Activated CD4-positive, alpha-beta T cell treated with anti-CD3 and anti-CD28 coated beads, Interleukin-2, amount 10 ng/mL, durations not matched to agents 7 days and 5 days (primary cell): ENCODE data around the gene KATNBL1. TPM values are rescaled to one million over a fixed set of nuclear protein-coding genes. Genes with fewer than 3 reads are reported as not detected.
"Not testable (repeated sequence)": the region's sequence is repeated elsewhere in the genome, so short reads cannot be mapped to it uniquely, and the experiment has no call there.

ENCODE experiments used
- CTCF ChIA-PET: fragments of 350-600 bp; sonication (Branson Sonifier 250); formaldehyde crosslinking; loops from one replicate; lab custom pipeline; 2021; ENCODE audit warnings: antibody characterized with exemption; lab: Charles Lee
- POLR2A ChIA-PET: fragments of 350-600 bp; sonication (Branson Sonifier 250); formaldehyde crosslinking; loops from one replicate; lab custom pipeline; 2021; ENCODE audit warnings: antibody characterized with exemption; lab: Charles Lee
- DNase-seq: peaks from one replicate; pipeline ENCODE4 v3.0.0-alpha.2; 2020
- H3K27ac Mint-ChIP-seq: one replicate; pipeline ENCODE4 v1.8.0; 2021; ENCODE audit warnings: mild to moderate bottlenecking, moderate library complexity, mixed read lengths
- H3K27me3 Mint-ChIP-seq: one replicate; pipeline ENCODE4 v1.8.0; 2021; ENCODE audit warnings: mixed read lengths
- H3K36me3 Mint-ChIP-seq: one replicate; pipeline ENCODE4 v1.8.0; 2021; ENCODE audit warnings: low read depth, mixed read lengths
- H3K4me1 Mint-ChIP-seq: one replicate; pipeline ENCODE4 v1.8.0; 2021; ENCODE audit warnings: mixed read lengths
- H3K4me3 Mint-ChIP-seq: one replicate; pipeline ENCODE4 v1.8.0; 2021; ENCODE audit warnings: mild to moderate bottlenecking, moderate library complexity, mixed read lengths
- H3K9me3 Mint-ChIP-seq: one replicate; pipeline ENCODE4 v1.8.0; 2021; ENCODE audit warnings: mixed read lengths
- total RNA-seq, 2 experiments: library from RNA; stranded (reverse); gene quantifications; one replicate each; pipeline ENCODE4 v1.2.3, GENCODE V29; 2021

Gene KATNBL1
- total RNA-seq, 2 experiments from 2014 or later: 40.8 to 45.7 TPM

- ChIA-PET POLR2A (no interaction called here), CTCF (interaction anchor here (1.6 kb wide), 1 partner anchor 10 kb away, joined by 3 read pairs; no protein-coding TSS in a partner anchor)
- DNase-seq: no peak
- Mint-ChIP-seq H3K27me3 (peaks cover 7% of the 10 kb centered on the region), H3K4me1 (no peaks in the 10 kb centered on the region), H3K9me3 (no peaks in the 10 kb centered on the region), H3K4me3 (no peak overlapping the region), H3K27ac (no peak overlapping the region), H3K36me3 (no peaks in the 10 kb centered on the region)
Measured at GRCh38 chr15:34125945-34126344, 84.0 kb downstream of the KATNBL1 start.

GRCh38 chr15:34124651-34125050, 85.2 kb downstream of the KATNBL1 start:
- no peak overlapping the region for H3K27ac Mint-ChIP-seq
- CTCF ChIA-PET: interaction anchor here (1.0 to 1.7 kb wide), 3 partner anchors 8 to 85 kb away, joined by 3 read pairs; partner anchors contain the start of gene KATNBL1
- H3K36me3 Mint-ChIP-seq: no peaks in the 10 kb centered on the region
- H3K4me1 Mint-ChIP-seq: no peaks in the 10 kb centered on the region
- no peak overlapping the region for H3K4me3 Mint-ChIP-seq
- POLR2A ChIA-PET: no interaction called here
- peaks cover 14% of the 10 kb centered on the region for H3K27me3 Mint-ChIP-seq
- DNase-seq: no peak
- H3K9me3 Mint-ChIP-seq: no peaks in the 10 kb centered on the region

GRCh38 chr15:34122771-34123183, 87.1 kb downstream of the KATNBL1 start:
- Mint-ChIP-seq H3K4me3 (no peak overlapping the region), H3K27me3 (peaks cover 15% of the 10 kb centered on the region), H3K9me3 (no peaks in the 10 kb centered on the region), H3K4me1 (no peaks in the 10 kb centered on the region), H3K27ac (no peak overlapping the region), H3K36me3 (no peaks in the 10 kb centered on the region)
- POLR2A ChIA-PET: no interaction called here
- no peak for DNase-seq
- CTCF ChIA-PET: interaction anchor here (0.6 kb wide), 1 partner anchor 14 kb away, joined by 3 read pairs; no protein-coding TSS in a partner anchor

- POLR2A ChIA-PET: not testable (repeated sequence)
Measured at GRCh38 chr15:34121786-34122185, 88.1 kb downstream of the KATNBL1 start.

GRCh38 chr15:34120420-34120819, 89.5 kb downstream of the KATNBL1 start:
- H3K27ac Mint-ChIP-seq, POLR2A ChIA-PET, H3K36me3 Mint-ChIP-seq, H3K4me3 Mint-ChIP-seq, H3K9me3 Mint-ChIP-seq, H3K4me1 Mint-ChIP-seq, DNase-seq: not testable (repeated sequence)
- CTCF ChIA-PET: interaction anchor here (0.8 to 1.1 kb wide), 4 partner anchors 9 to 89 kb away, joined by 3 to 4 read pairs (median 4); partner anchors contain the start of gene KATNBL1
- H3K27me3 Mint-ChIP-seq: peaks cover 12% of the 10 kb centered on the region

More at GRCh38 chr15:34121786-34122185, 88.1 kb downstream of the KATNBL1 start:
- DNase-seq, H3K36me3 Mint-ChIP-seq, H3K4me3 Mint-ChIP-seq, H3K27ac Mint-ChIP-seq, H3K4me1 Mint-ChIP-seq, CTCF ChIA-PET, H3K9me3 Mint-ChIP-seq: not testable (repeated sequence)
- H3K27me3 Mint-ChIP-seq: peaks cover 15% of the 10 kb centered on the region

- H3K4me1 Mint-ChIP-seq: no peaks in the 10 kb centered on the region
- peaks cover 12% of the 10 kb centered on the region for H3K27me3 Mint-ChIP-seq
- no peaks in the 10 kb centered on the region for H3K36me3 Mint-ChIP-seq
- H3K4me3 Mint-ChIP-seq: no peak overlapping the region
- no peak for DNase-seq
- ChIA-PET POLR2A (interaction anchor here (0.5 kb wide), 1 partner anchor 69 kb away, joined by 5 read pairs; no protein-coding TSS in a partner anchor), CTCF (no interaction called here)
- H3K9me3 Mint-ChIP-seq: no peaks in the 10 kb centered on the region
- H3K27ac Mint-ChIP-seq: no peak overlapping the region
Measured at GRCh38 chr15:34119291-34119690, 90.6 kb downstream of the KATNBL1 start.

GRCh38 chr15:34116620-34117019, 93.3 kb downstream of the KATNBL1 start:
- H3K4me3 Mint-ChIP-seq: no peak overlapping the region
- no peaks in the 10 kb centered on the region for H3K4me1 Mint-ChIP-seq
- ChIA-PET POLR2A (interaction anchor here (0.6 kb wide), 1 partner anchor 364 kb away, joined by 3 read pairs; no protein-coding TSS in a partner anchor), CTCF (interaction anchor here (1.0 kb wide), 1 partner anchor 9 kb away, joined by 3 read pairs; no protein-coding TSS in a partner anchor)
- no peaks in the 10 kb centered on the region for H3K9me3 Mint-ChIP-seq
- no peak for DNase-seq
- H3K27me3 Mint-ChIP-seq: peaks cover 14% of the 10 kb centered on the region
- H3K36me3 Mint-ChIP-seq: no peaks in the 10 kb centered on the region
- H3K27ac Mint-ChIP-seq: no peak overlapping the region

GRCh38 chr15:34114739-34115138, 95.2 kb downstream of the KATNBL1 start:
- ChIA-PET CTCF (interaction anchor here (1.1 to 1.3 kb wide), 2 partner anchors 12 to 26 kb away, joined by 3 read pairs; no protein-coding TSS in a partner anchor), POLR2A (no interaction called here)
- Mint-ChIP-seq H3K27me3 (peaks cover 6% of the 10 kb centered on the region), H3K36me3 (no peaks in the 10 kb centered on the region), H3K9me3 (no peaks in the 10 kb centered on the region), H3K4me1 (peaks cover 5% of the 10 kb centered on the region), H3K4me3 (no peak overlapping the region), H3K27ac (no peak overlapping the region)
- no peak for DNase-seq

GRCh38 chr15:34114215-34114614, 95.7 kb downstream of the KATNBL1 start:
- no peak overlapping the region for H3K27ac Mint-ChIP-seq
- peaks cover 6% of the 10 kb centered on the region for H3K4me1 Mint-ChIP-seq
- no peaks in the 10 kb centered on the region for H3K9me3 Mint-ChIP-seq
- no peak for DNase-seq
- ChIA-PET POLR2A (no interaction called here), CTCF (interaction anchor here (1.1 to 1.3 kb wide), 2 partner anchors 12 to 26 kb away, joined by 3 read pairs; no protein-coding TSS in a partner anchor)
- no peak overlapping the region for H3K4me3 Mint-ChIP-seq
- peaks cover 6% of the 10 kb centered on the region for H3K27me3 Mint-ChIP-seq
- H3K36me3 Mint-ChIP-seq: no peaks in the 10 kb centered on the region

- Mint-ChIP-seq H3K4me3 (no peak overlapping the region), H3K27ac (no peak overlapping the region), H3K36me3 (no peaks in the 10 kb centered on the region), H3K9me3 (no peaks in the 10 kb centered on the region), H3K27me3 (peaks cover 2% of the 10 kb centered on the region), H3K4me1 (peaks cover 6% of the 10 kb centered on the region)
- ChIA-PET POLR2A (no interaction called here), CTCF (interaction anchor here (0.7 to 1.5 kb wide), 2 partner anchors 98 to 876 kb away, joined by 3 to 4 read pairs; partner anchors contain the start of genes KATNBL1 and ZNF770)
- DNase-seq: no peak
Measured at GRCh38 chr15:34111488-34111887, 98.4 kb downstream of the KATNBL1 start.

GRCh38 chr15:34109797-34110663, 99.9 kb downstream of the KATNBL1 start:
- ChIA-PET CTCF (interaction anchor here (0.8 to 2.2 kb wide), 8 partner anchors 9 to 258 kb away, joined by 3 to 9 read pairs (median 4); partner anchors contain the start of genes EMC7 and KATNBL1), POLR2A (no interaction called here)
- peaks cover 6% of the 10 kb centered on the region for H3K4me1 Mint-ChIP-seq
- H3K9me3 Mint-ChIP-seq: no peaks in the 10 kb centered on the region
- H3K36me3 Mint-ChIP-seq: peaks cover 3% of the 10 kb centered on the region
- H3K27me3 Mint-ChIP-seq: peaks cover 2% of the 10 kb centered on the region
- H3K4me3 Mint-ChIP-seq: no peak overlapping the region
- no peak overlapping the region for H3K27ac Mint-ChIP-seq
- DNase-seq: peak; percentile 36

- Mint-ChIP-seq H3K9me3 (peaks cover 3% of the 10 kb centered on the region), H3K4me3 (no peak overlapping the region), H3K27me3 (no peaks in the 10 kb centered on the region), H3K36me3 (peaks cover 18% of the 10 kb centered on the region), H3K27ac (no peak overlapping the region), H3K4me1 (peaks cover 17% of the 10 kb centered on the region)
- no peak for DNase-seq
- POLR2A ChIA-PET: interaction anchor here (0.6 kb wide), 1 partner anchor 10 kb away, joined by 6 read pairs; no protein-coding TSS in a partner anchor
- CTCF ChIA-PET: interaction anchor here (0.6 to 0.8 kb wide), 2 partner anchors 67 to 216 kb away, joined by 3 to 4 read pairs; no protein-coding TSS in a partner anchor
Measured at GRCh38 chr15:34107315-34107714, 102.6 kb downstream of the KATNBL1 start.
